Ishikawa (cell line): ENCODE data around the gene KPNA5.

Source experiments
- CEBPB ChIP-seq: IDR thresholded peaks from 2 replicates; pipeline ENCODE4 v1.6.1; 2012
- CREB1 ChIP-seq: IDR thresholded peaks from 2 replicates; pipeline ENCODE4 v1.6.1; 2012; ENCODE audit warnings: low read depth
- EGR1 ChIP-seq: IDR thresholded peaks from 2 replicates; pipeline ENCODE4 v1.6.1; 2012
- EP300 ChIP-seq: IDR thresholded peaks from 2 replicates; pipeline ENCODE4 v1.6.1; 2012; ENCODE audit warnings: borderline replicate concordance
- FOXM1 ChIP-seq: IDR thresholded peaks from 2 replicates; pipeline ENCODE4 v1.6.1; 2012; ENCODE audit warnings: low read depth, borderline replicate concordance
- NFIC ChIP-seq: IDR thresholded peaks from 2 replicates; pipeline ENCODE4 v1.6.1; 2012
- RAD21 ChIP-seq: IDR thresholded peaks from 2 replicates; pipeline ENCODE4 v1.6.1; 2012; ENCODE audit warnings: low read depth
- TAF1 ChIP-seq: IDR thresholded peaks from 2 replicates; pipeline ENCODE4 v1.6.1; 2012; ENCODE audit warnings: low read depth, mild to moderate bottlenecking
- TCF12 ChIP-seq: IDR thresholded peaks from 2 replicates; pipeline ENCODE4 v1.6.1; 2012; ENCODE audit warnings: low read depth
- TEAD4 ChIP-seq: IDR thresholded peaks from 2 replicates; pipeline ENCODE4 v1.6.1; 2012
- YY1 ChIP-seq: IDR thresholded peaks from 2 replicates; pipeline ENCODE4 v1.6.1; 2012; ENCODE audit warnings: low read depth
- ZBTB7A ChIP-seq: IDR thresholded peaks from 2 replicates; pipeline ENCODE4 v1.6.1; 2012; ENCODE audit warnings: low read depth
- TF ChIP-seq, protein P1 (sequence below): IDR thresholded peaks from 2 replicates; pipeline ENCODE4 v1.6.1; 2012
- TF ChIP-seq, protein P2 (sequence below): IDR thresholded peaks from 2 replicates; pipeline ENCODE4 v1.6.1; 2012; ENCODE audit warnings: low read depth, mild to moderate bottlenecking
- TF ChIP-seq, protein P3 (sequence below): IDR thresholded peaks from 2 replicates; pipeline ENCODE4 v1.6.1; 2012

The KPNA5 gene

DNA sequence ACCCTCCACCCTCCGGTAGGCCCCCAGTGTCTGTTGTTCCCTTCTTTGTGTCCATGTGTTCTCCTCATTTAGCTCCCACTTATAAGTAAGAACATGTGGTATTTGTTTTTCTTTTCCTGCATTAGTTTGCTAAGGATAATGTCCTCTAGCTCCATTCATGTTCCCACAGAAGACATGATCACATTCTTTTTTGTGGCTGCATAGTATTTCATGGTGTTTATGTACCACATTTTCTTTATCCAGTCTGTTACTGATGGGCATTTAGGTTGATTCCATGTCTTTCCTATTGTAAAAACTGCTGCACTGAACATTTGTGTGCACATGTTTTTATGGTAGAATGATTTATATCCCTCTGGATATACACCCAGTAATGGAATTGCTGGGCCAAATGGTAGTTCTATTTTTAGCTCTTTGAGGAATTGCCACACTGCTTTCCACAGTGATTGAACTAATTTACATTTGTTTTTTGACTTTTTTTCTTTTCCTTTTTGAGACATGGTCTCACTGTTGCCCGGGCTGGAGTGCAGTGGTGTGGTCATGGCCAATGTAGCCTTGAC lies 4.5 kb downstream of the KPNA5 start:
- TF ChIP-seq, protein P1, sequence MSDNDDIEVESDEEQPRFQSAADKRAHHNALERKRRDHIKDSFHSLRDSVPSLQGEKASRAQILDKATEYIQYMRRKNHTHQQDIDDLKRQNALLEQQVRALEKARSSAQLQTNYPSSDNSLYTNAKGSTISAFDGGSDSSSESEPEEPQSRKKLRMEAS = no peak
- TF ChIP-seq EP300 (no peak), ZBTB7A (no peak), CREB1 (no peak), TAF1 (no peak), TEAD4 (no peak), FOXM1 (no peak), NFIC (no peak), RAD21 (no peak), EGR1 (no peak), TCF12 (no peak), CEBPB (no peak), YY1 (no peak)
- TF ChIP-seq, protein P2, sequence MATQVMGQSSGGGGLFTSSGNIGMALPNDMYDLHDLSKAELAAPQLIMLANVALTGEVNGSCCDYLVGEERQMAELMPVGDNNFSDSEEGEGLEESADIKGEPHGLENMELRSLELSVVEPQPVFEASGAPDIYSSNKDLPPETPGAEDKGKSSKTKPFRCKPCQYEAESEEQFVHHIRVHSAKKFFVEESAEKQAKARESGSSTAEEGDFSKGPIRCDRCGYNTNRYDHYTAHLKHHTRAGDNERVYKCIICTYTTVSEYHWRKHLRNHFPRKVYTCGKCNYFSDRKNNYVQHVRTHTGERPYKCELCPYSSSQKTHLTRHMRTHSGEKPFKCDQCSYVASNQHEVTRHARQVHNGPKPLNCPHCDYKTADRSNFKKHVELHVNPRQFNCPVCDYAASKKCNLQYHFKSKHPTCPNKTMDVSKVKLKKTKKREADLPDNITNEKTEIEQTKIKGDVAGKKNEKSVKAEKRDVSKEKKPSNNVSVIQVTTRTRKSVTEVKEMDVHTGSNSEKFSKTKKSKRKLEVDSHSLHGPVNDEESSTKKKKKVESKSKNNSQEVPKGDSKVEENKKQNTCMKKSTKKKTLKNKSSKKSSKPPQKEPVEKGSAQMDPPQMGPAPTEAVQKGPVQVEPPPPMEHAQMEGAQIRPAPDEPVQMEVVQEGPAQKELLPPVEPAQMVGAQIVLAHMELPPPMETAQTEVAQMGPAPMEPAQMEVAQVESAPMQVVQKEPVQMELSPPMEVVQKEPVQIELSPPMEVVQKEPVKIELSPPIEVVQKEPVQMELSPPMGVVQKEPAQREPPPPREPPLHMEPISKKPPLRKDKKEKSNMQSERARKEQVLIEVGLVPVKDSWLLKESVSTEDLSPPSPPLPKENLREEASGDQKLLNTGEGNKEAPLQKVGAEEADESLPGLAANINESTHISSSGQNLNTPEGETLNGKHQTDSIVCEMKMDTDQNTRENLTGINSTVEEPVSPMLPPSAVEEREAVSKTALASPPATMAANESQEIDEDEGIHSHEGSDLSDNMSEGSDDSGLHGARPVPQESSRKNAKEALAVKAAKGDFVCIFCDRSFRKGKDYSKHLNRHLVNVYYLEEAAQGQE = no peak
- TF ChIP-seq, protein P3, sequence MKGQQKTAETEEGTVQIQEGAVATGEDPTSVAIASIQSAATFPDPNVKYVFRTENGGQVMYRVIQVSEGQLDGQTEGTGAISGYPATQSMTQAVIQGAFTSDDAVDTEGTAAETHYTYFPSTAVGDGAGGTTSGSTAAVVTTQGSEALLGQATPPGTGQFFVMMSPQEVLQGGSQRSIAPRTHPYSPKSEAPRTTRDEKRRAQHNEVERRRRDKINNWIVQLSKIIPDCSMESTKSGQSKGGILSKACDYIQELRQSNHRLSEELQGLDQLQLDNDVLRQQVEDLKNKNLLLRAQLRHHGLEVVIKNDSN = no peak

DNA sequence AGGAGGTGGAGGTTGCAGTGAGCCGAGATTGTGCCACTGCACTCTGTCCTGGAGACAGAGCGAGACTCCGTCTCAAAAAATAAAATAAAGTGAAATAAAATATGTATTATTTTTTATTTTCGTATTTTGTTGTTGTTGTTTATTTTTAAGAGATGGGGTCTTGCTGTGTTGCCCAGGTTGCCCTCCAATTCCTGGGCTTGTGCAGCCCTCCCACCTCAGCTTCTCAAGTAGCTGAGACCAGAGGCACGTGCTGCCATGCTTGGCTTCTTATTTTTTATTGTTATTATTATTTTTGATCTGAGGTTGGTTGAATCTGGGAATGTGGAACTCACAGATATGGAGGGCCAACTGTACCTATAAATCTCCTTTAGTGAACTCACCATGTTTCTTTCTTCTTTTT lies 10.1 kb downstream of the KPNA5 start:
- TF ChIP-seq, protein P1 = no peak
- TF ChIP-seq TEAD4 (no peak), EGR1 (no peak), NFIC (no peak), CREB1 (no peak), RAD21 (no peak), CEBPB (no peak), ZBTB7A (no peak), YY1 (no peak), FOXM1 (no peak), EP300 (no peak), TCF12 (no peak), TAF1 (no peak)
- TF ChIP-seq, protein P2 = no peak
- TF ChIP-seq, protein P3 = no peak

DNA sequence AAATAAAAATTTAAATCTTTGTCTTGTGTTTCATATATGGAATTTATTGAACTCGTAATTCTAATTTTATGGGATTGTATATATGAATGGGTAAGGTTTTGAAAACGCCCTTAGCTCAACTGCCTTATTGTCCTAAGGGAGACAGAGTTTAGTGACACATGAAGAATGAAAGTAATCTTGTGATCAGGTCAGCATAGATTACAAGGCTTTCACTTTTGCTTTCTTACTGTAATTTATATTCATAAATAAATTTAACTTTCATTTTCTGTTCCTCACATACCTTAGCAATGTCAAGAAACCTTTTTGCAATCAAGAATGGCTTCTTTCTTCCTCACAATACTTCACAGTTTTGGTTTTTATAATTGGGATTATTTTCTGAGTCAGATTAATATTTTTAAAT lies 14.4 kb downstream of the KPNA5 start:
- TF ChIP-seq RAD21 = no peak
- no peak for TF ChIP-seq FOXM1
- TF ChIP-seq NFIC = no peak
- no peak for TF ChIP-seq TAF1

DNA sequence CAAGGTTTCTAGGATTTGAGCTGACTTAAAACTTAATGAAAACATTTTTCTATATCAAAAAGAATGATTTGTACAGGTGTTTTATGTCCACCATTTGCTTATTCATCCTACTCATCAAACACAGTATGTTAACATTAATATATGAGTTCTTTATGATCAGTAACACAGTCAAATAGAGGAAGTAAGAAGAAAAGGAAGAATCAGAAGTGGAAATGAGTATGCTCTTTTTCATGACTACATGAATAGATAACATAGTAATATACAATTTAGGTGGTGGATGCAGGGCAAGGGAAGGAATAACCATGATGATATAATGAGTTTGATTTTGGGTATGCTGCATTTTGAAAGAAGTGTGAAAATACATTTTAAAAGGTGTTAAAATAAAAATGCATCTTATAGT lies 16.5 kb downstream of the KPNA5 start:
- TF ChIP-seq CEBPB (no peak), FOXM1 (no peak), RAD21 (no peak), TEAD4 (no peak), NFIC (no peak), YY1 (no peak), EGR1 (no peak), EP300 (no peak), ZBTB7A (no peak), TCF12 (no peak), TAF1 (no peak)
- TF ChIP-seq, protein P2 = no peak
- TF ChIP-seq, protein P3 = no peak
- TF ChIP-seq, protein P1 = no peak
